RWPE1 (cell line): ENCODE data around the gene FAM184B.

ENCODE experiments used
- CTCF ChIA-PET: fragments of 350-600 bp; sonication (Branson Sonifier 250); formaldehyde crosslinking; extraction: SDS; loops from one replicate; lab custom pipeline; 2021; lab: Yijun Ruan, JAX
- POLR2A ChIA-PET: fragments of 400-600 bp; formaldehyde crosslinking; extraction: SDS; loops from one replicate; lab custom pipeline; 2020; ENCODE audit warnings: antibody characterized with exemption; ENCODE audit not compliant: low non-redundant PET; lab: Yijun Ruan, JAX
- DNase-seq: peaks from one replicate; pipeline ENCODE4 v3.0.0; 2012; ENCODE audit warnings: low spot score
- H3K27ac ChIP-seq: fragments of 450-650 bp; 2 replicates; pipeline ENCODE4 v1.5.1; 2017
- CTCF ChIP-seq: fragments of 450-650 bp; conservative IDR thresholded peaks from 2 replicates; pipeline ENCODE4 v1.5.1; 2017; ENCODE audit warnings: low read depth, mild to moderate bottlenecking

FAM184B gene

GRCh38 chr4:17595471-17596005 is 185.9 kb downstream of the FAM184B start:
- ChIA-PET POLR2A (no interaction called here), CTCF (no interaction called here)
- DNase-seq, result no peak

GRCh38 chr4:17589355-17589754 is 192.1 kb downstream of the FAM184B start:
- CTCF ChIA-PET, result no interaction called here
- POLR2A ChIA-PET, result no interaction called here

More at GRCh38 chr4:17595471-17596005, 185.9 kb downstream of the FAM184B start:
- H3K27ac ChIP-seq, result no peak overlapping the region
- no peak for TF ChIP-seq CTCF

GRCh38 chr4:17587094-17587822 is 194.2 kb downstream of the FAM184B start:
- H3K27ac ChIP-seq, result no peak overlapping the region
- no peak for TF ChIP-seq CTCF
- DNase-seq, result no peak
- POLR2A ChIA-PET, result no interaction called here
- CTCF ChIA-PET, result interaction anchor here (0.6 kb wide), 2 partner anchors 57 to 435 kb away, joined by 4 to 5 read pairs; no protein-coding TSS in a partner anchor

More at GRCh38 chr4:17589355-17589754, 192.1 kb downstream of the FAM184B start:
- no peak for TF ChIP-seq CTCF
- H3K27ac ChIP-seq, result no peak overlapping the region
- no peak for DNase-seq

- ChIA-PET CTCF (no interaction called here), POLR2A (no interaction called here)
- H3K27ac ChIP-seq, result no peak overlapping the region
- no peak for TF ChIP-seq CTCF
- DNase-seq, result no peak
These were observed 196.8 kb downstream of the FAM184B start for GRCh38 chr4:17584521-17585213.

GRCh38 chr4:17583941-17584340 is 197.5 kb downstream of the FAM184B start:
- no peak for DNase-seq
- no peak for TF ChIP-seq CTCF
- ChIA-PET CTCF (no interaction called here), POLR2A (no interaction called here)
- H3K27ac ChIP-seq, result no peak overlapping the region

GRCh38 chr4:17583276-17583675 is 198.1 kb downstream of the FAM184B start:
- no peak for TF ChIP-seq CTCF
- CTCF ChIA-PET, result no interaction called here
- POLR2A ChIA-PET, result no interaction called here
- no peak overlapping the region for H3K27ac ChIP-seq
- DNase-seq, result no peak
